GM18517 (cell line): Measurements from ENCODE around the gene SFXN1.
"Not testable (repeated sequence)": the region's sequence is repeated elsewhere in the genome, so short reads cannot be mapped to it uniquely, and the experiment has no call there.

Source experiments
- ATAC-seq: cut with Tn5 transposase; IDR thresholded peaks from one replicate; pipeline ENCODE4 v1.9.1; 2021; ENCODE audit warnings: mild to moderate bottlenecking, moderate library complexity; ENCODE audit not compliant: unreplicated experiment

The SFXN1 gene

DNA sequence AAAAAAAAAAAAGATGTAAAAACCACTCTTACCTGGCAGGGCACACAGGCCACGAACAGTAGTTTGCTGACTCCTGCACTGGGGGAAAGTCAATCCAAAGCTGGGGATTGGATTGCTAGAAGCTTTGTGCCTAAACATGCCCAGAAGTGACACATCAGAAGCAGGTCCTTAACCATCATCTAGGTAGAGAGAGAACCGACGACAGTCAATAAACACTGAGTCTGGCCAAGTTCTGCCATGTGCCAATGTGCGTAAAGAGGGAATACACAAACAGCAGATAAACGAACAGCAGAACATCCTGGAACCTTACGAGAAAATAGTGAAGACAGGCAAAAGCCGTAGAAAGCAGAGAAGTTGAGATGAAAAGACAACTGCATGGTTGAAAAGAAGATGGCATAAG, 14.9 kb downstream of the SFXN1 start:
- ATAC-seq = no peak

DNA sequence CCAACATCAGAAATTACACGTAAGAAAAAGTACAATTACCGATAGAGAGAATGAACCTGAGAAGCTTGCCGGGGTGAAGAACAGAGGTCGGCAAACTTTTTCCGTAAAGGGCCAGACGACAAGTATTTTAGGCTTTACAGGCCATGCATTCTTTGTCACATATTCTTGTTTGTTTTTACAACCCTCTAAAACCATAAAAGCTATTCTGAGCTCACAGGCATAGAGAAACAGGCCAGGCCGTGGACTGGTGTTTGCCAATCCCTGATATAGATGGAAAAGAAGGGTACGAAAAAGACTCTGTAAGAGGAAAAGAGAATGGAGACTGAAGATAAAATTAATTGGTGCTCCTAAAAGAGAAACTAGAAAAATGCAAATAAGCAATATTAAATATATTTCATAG, 15.4 kb downstream of the SFXN1 start:
- no peak for ATAC-seq

DNA sequence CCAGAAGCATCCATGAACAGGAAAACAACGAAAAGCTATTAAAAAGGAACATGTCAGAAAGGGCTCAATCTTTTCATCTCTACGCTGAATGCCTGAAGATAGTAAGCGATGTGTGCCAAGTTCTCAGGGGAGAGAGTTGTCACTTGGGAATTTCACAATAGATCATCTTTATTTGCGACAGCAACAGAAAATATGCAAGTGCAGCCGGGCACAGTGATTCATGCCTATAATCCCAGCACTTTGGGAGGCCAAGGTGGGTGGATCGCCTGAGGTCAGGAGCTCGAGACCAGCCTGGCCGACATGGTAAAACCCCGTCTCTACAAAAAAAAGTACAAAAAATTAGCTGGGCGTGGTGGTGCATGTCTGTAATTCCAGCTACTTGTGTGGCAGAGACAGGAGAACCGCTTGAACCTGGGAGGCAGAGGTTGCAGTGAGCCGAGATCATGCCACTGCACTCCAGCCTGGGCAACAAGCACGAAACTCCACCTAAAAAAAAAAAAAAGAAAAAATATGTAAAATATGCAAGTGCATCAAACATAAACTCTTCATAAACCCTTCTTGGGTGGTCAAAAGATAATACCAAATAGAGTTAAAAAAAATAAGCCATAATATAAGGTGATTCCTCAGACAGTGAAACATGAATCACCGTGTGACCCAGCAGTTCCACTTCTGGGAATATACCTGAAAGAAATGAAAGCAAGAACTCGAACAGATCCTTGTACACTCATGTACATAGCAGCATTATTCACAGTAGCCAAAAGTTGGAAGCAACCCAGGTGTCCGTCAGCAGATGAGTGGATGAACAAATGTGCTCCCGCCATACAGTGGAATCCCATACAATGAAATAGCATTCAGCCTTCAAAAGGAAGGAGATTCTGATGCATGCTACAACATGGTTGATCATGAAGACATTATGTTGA, 16.2 kb downstream of the SFXN1 start:
- ATAC-seq = no peak

DNA sequence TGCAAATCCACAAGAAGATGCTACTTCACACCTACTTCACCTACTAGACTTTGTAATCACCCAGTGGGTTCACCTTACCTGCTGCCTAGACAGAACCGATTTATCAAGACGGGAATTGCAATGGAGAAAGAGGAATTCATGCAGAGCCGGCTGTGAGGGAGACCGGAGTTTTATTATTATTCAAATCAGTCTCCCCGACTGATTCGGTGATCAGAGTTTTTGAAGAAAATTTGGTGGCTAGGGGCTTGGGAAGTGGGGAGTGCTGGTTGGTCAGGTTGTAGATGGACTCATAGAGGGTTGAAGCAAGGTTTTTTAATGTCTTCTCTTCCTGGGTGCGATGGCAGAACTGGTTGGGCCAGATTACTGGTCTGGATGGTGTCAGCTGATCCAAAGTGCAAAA, 23.4 kb downstream of the SFXN1 start:
- ATAC-seq = no peak

DNA sequence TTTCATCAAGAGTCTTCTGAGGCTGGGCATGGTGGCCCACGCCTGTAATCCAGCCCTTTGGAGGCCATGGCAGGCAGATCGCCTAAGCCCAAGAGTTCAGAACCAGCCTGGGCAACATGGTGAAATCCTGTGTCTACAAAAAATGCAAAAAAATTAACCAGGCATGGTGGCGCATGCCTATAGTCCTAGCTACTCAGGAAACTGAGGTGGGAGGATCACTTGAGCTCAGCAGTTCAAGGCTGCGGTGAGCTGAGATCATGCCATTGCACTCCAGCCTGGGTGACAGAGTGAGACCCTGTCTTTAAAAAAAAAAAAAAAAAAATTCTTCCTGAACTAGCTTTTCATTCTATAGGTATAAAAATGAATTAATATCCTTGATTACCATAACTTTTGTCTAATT, 29.3 kb downstream of the SFXN1 start:
- ATAC-seq = not testable (repeated sequence)

DNA sequence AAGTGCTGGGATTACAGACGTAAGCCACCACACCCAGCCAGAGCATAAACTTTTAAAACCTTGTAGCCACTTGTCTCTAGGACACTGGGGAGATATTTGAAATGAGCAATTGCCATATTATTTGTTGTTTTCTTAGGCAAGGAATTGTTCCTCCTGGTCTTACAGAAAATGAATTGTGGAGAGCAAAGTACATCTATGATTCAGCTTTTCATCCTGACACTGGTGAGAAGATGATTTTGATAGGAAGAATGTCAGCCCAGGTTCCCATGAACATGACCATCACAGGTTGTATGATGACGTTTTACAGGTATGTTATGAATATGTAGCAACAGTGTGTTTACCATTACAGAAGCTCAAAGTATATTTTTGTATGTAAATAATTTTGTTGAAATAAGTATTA, 30.5 kb downstream of the SFXN1 start:
- ATAC-seq = no peak

DNA sequence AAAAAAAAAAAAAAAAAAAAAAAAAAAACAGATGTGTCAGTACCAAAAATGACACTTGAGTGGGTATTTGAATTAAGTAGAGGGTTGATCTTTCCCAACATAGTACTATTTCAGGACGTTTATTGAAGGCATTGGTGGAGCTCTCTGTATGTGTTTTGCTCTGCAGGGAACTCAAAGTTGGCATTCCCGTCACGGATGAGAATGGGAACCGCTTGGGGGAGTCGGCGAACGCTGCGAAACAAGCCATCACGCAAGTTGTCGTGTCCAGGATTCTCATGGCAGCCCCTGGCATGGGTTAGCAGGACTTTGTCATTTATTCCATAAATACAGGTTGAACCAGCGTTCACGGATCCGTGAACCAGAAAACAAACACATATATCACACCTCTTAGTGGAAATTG, 34.9 kb downstream of the SFXN1 start:
- no peak for ATAC-seq

DNA sequence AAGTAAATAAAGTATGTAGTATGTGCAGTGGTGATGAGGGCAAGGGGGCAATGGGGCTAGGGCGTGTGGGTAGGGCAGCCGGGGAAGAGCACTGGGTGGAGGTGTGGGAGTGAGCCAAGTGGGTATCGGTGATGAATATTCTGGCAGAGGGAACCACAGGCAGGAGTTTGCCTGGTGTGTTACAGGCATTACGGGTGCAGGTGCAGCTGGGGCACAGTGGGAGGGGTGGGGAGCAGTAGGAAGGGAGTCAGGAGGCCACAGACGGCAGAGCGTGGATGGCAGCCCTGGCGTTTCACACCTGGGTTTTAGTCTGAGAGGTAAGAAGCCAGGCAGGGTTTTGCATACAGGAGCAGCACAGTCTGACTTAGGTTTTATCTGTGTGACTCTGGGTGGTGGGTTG, 35.4 kb downstream of the SFXN1 start:
- ATAC-seq = no peak

DNA sequence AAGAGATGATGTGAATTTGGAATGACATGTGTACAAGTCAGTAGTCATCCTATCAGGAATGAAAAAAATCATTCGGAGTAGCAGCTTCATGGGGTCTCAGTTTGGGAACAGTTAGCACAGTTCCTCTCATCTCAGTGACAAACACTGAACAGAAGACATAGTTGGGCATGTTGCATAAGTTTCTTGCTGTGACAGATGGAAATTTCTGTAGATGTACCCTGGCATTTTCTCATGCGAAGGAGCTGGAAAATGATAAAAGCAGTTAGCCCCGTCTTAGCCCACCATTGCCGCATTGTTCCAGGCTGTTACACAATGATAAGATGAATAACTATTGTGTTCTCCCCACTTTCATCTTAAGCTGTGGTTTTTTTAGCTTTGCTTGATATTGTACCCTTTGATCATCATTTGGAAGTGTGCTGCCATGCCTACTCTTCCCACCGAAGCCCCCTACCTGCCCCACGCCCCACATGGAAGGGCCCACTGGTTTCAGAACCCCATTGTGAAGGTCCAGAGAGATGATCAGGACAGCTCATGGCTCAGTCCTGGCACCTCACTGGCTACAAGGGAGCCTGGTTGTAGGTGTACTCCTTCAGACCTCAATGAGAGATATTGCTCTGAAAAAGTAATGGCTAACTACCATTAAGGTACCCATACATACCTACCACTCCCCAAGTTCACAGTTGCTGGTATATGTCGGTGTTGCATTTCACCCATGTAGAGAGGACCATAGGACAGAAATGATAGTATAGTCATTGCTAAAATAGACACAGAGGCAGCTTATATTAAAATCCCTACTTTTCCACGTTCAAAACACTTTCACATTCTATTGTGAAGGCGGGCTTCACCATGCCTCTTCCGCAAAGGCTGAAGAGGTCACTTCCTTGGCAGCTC, 38.8 kb downstream of the SFXN1 start:
- ATAC-seq = no peak

DNA sequence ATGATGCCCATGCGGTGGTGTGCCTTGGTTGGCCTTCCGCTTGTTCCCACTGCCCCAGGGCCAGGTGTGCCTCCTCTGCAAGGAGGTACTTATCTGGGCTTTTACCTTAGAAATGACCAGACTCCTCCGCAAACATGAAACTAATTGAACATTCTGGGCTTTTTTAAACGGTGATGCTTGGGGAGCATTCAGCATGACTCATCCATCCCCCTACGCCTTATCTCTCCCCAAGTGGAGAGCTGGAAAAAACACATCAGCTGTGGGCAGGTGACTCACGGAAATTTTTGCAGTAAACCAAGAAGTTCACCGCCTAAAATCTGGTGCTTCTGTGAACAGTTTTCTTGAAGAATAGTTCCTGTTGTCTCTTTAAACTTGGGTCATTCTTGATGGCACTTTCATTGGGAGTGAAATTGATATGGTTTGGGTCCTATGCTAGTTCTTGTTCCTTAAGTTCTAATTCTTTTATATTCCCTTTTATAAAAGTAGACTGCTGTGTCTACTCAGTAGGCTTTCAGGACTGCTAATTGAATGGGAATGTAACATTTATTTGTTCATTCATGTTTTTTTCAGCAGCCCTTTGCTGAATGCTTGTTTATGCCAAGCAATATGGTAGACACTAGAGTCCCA, 39.6 kb downstream of the SFXN1 start:
- no peak for ATAC-seq

DNA sequence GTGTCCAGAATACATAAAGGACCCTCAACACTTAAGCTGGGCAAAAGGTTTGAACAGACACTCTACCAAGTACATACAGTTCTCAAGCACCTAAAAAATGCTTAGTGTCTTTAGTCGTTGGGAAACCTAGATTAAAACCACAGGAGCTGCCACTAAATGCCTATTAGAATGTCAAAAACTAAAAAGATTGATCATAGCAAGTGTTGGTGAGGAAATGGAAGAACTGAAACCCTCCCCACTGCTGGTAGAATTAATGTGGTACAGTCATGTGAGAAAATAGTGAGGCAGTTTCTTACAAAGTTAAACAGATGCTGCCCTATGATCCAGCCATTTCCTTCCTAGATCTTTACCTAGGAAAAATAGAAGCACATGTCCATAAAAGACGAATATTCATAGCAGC, 40.6 kb downstream of the SFXN1 start:
- no peak for ATAC-seq

DNA sequence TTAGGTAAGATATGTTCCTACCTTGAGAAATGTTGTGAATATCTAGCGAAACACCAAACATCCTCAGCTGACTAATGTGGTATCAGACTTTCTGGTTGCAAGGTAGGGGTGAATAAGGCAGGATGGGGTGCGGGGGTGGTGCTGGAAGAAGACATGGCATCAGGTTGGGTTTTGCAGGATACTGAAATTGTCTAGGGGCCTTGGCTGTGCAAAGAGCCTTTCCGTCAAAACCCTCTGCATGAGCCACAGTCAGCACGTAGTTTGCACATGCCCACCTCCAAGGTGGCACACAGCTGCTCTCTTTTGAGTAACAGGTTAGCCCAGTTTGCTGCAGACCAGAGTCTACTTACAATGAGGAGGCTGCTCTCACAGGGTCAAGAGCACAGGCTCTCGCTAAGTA, 42.0 kb downstream of the SFXN1 start:
- no peak for ATAC-seq

DNA sequence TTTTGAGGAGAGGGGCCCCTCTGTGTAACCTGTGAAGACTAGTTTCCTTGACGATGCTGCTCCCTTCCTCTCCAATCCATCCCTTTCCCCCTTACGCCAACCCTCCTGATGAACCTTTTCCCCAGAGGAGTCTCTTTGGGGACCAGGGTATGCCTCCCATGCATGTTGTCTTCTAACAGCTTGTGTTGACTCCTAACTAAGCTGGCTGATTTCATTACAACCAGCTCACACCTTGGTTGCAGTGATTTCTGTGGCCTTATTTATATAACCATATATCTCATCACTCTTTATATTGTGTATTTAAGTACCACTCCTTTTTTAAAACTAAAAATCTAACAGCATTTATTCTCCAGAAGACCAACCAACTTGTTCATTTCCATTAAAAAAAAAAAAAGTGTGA, 42.5 kb downstream of the SFXN1 start:
- ATAC-seq = no peak

DNA sequence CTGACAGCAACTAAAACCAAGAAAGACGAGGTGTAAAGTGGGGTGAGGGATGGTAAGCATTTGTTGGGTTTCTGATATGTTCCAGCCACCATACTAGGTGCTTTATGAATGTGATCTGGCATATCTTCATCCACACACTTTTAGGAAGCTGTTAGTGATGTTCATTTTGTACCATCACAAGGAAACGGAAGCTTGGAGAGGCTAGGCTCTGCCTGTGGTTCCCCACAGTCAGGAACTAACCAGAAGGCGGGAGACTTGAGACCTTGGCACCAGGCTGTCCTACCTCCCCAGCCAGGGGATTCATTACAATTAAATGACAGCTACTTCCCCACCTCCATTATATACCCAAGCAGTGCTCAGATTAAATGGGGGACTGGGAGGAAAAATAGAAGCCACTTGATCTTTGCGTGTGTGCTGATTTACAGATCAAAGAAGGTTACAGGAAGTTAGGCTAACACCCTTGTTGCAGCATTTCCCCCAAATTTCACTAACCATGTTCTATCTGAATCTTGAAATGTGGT, 43.0 kb downstream of the SFXN1 start:
- ATAC-seq = no peak

DNA sequence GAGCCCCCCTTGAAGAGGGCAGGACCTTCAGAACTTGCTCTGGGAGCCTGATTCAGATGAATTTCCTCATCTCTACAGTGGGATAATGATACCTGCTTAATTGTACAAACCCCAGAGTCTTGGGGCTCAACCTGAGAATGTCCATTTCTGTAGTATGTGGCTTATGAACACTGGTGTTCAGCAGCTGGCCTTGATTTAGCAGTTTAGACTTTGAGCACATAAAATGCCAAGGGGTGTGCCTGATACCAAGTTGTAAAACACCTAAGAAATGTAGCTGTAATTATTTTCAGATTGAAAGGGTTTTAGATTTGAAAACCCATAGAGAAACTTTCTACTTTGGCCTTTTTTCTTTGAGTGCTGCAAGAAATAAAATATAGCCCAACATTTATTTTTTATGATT, 44.9 kb downstream of the SFXN1 start:
- ATAC-seq = no peak

DNA sequence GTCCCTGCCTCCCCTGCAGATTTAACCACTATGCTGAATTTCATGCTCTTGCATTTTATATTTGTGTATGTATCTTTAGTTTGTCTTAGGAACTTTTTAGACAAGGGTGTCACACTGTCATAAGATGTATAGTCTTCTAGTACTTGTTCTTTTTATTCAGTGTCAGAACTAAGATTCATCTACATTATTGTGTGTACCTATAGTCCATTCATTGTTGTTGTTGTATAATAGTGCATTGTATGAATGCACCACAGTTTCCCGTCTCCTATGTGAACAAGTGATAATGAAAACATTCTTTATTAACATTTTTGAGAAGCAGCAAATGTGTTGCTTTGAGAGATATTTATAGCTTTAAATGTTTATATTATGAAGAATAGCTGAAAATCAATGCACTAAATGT, 45.9 kb downstream of the SFXN1 start:
- no peak for ATAC-seq

DNA sequence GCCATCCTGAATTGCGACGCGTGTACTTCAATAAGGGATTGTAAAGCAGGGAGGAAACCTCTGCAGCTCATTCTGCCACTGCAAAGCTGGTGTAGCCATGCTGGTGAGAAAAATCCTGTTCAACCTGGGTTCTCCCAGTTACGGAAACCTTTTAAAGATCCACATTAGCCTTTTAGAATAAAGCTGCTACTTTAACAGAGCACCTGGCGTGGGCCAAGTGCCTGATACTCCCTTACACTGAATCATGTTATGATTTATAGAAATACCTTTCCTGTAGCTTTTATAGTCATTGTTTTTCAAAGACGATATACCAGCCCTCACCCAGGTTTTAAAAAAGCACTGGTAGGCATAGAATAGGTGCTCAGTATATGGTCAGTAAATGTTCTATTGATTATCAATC, 48.3 kb downstream of the SFXN1 start:
- ATAC-seq = no peak

DNA sequence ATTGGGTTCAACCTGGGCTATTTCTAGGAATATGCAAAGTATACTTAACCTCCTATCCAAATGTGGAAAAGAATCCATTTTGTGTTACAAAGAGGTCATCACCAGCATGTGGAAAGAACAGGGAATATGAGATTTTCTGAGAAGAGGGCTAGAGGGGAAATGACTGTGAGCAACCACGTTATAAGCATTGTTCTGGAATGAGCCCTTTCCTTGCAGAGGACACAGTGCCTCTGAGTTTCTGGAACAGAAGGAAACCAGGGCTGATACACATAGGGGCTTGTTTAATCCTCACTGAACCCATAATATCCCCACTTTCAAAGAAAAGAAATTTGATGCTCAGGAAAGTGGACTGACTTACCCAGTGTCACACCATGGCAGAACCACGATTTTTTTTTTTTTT, 53.0 kb downstream of the SFXN1 start:
- ATAC-seq = no peak

DNA sequence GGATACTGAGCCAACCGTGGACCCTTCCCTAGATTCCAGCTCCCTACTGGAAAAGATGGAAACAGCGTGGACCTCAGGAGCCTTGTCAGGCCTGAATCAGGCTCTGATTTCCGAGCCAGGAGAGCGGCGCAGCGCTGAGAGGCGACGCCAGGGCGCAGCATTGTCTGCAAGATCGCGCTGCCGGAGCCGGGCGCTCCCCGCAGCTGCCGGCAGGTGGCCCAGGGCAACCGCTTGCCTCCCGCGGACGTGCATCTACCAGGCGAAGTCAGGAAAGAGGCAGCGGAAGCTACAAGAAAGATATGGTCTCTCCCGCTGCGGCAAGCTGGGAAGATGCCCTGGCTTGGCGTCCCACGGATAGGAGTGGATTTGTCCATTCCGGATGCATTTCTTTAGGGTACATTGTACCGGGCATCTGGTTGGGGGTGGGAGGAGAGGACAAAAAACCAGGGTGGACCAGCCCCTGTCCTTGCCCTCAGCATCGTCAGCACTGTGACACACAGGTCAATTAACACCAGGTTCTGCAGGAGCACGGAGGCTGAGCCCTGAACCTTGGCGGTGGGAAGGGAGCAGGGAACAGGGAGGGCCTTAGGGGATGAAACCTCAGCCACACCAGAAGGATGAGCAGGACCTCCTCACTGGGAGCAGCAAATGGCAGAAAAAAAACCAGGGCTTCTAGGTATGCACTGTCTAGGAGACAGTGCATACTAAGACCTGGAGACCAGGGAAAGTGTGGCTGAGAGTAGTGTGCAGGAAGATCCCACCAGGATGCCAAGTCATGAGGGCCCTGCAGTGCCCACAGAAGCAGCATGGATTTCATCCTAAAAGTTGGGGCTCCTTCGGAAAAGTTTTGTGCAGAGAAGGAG, 55.9 kb downstream of the SFXN1 start:
- ATAC-seq = peak; percentile 77

DNA sequence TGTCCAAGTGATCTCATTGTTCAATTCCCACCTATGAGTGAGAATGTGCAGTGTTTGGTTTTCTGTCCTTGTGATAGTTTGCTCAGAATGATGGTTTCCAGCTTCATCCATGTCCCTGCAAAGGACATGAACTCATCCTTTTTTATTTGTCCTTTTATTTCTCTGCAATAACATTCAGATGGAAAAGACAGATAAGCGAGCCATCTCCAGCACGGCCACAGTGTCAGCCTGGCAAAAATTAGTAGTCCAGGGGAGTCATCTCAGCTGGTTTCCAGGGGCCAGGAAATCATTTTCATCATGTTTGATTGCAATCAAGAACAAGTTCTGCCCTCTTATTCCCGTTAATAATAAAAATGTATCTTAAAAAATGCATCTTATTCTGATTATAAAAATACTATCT, 57.0 kb downstream of the SFXN1 start:
- not testable (repeated sequence) for ATAC-seq
